NCI-H1436 (cell line): ENCODE results near the gene FMNL1.

ENCODE experiments used
- DNase-seq: peaks from one replicate; lab custom pipeline; 2025; lab: John Stamatoyannopoulos, UW

The FMNL1 gene

GRCh38 chr17:45284176-45285140, 62.8 kb downstream of the FMNL1 start:
- no peak for DNase-seq

DNA sequence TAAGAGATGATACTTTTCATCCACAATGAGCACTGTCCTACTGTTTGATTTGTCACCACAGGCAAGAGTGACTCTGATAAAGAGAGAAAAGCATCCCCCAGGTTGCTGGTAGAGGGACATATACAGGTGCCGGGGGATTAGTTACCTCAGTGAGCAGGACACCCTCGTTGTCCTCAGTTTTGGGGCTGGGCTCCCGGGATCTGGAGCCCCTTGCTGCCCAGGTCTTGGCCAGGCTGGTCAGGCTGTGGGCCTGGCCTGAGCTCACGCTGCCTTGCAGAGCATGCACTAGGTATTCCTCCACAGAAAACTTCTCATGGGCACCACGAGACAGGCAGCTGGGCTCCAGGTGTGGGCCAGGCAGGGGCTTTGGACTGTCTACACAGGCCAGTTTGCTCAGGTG, 64.6 kb downstream of the FMNL1 start:
- DNase-seq, result no peak

DNA sequence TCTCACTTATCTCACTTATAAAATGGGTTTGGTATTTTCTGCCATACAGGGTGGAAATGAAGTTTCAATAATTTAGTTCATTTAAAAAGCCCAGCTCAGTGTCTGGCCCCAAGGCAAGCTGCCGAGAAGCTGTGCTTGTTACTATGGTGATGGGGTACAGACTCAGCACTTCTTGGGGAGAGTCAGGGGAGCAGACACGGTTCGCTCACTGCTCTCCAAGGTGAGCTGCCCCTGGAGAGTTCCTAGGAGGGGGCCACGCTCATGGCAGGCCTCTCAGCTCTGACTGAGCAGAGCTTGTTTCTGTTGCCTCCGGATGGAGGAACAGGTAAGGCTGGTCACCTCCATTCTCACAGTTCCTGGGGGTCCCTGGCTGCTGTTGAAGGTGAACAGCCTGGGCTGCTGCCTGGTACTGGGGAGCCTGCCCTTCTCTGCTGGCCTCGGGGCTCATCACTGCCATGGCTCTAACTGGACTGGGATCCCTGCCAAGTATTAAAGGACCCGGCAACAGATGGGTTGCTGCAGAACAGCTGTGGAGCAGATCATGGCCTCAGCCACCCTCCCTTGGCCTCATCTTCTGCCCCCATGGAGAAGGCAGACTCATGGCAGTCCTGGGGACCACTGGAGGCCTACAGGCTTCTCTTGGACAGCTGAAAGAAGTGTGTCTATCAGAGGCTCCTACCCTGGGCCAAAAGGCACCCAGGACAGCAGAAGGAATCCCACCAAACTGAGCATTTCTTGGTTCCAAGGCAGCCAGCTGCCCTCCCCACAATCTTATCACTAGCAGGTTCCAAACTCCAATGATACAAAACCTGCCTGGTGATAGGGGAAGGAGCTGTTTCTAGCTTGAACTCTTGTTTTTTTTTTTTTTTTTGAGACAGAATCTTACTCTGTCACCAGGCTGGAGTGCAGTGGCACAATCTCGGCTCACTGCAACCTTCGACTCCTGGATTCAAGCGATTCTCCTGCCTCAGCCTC, 66.1 kb downstream of the FMNL1 start:
- DNase-seq, result no peak

- no peak for DNase-seq
Observed at GRCh38 chr17:45288825-45289224, 67.1 kb downstream of the FMNL1 start.

- DNase-seq, result no peak
Observed at GRCh38 chr17:45289301-45290268, 67.9 kb downstream of the FMNL1 start.

GRCh38 chr17:45290269-45290765, 68.6 kb downstream of the FMNL1 start:
- no peak for DNase-seq

DNA sequence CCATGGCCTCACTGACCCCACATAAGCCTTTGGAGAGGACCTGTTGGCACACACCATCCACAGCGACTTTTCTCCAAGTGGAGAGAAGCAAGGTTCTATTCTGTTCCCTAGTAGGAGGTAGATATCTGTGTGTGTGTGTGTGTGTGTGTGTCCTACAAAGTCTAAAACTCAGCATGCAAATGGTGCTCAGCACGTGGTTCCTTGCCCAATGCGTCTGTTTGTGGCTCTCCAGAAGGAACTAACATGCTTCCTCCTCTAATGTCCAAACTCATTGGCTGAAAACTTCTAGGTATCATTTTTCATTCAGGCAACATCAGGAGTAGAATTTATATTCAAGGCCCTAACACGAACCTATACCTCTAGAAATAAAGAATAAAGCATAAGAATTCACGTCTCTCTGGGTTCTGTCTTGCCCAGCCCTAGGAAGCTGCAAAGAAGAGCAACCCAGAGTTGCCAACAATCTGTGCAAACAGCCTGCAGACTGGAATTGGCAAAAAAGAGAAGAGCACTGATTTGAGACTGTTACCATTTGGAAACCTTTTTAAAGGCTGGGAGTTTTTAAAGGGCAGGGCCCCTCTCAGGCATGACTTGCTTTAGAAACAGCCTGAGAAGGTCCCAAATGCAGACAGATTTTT, 69.6 kb downstream of the FMNL1 start:
- no peak for DNase-seq

GRCh38 chr17:45292696-45293412, 71.2 kb downstream of the FMNL1 start:
- DNase-seq, result no peak

DNA sequence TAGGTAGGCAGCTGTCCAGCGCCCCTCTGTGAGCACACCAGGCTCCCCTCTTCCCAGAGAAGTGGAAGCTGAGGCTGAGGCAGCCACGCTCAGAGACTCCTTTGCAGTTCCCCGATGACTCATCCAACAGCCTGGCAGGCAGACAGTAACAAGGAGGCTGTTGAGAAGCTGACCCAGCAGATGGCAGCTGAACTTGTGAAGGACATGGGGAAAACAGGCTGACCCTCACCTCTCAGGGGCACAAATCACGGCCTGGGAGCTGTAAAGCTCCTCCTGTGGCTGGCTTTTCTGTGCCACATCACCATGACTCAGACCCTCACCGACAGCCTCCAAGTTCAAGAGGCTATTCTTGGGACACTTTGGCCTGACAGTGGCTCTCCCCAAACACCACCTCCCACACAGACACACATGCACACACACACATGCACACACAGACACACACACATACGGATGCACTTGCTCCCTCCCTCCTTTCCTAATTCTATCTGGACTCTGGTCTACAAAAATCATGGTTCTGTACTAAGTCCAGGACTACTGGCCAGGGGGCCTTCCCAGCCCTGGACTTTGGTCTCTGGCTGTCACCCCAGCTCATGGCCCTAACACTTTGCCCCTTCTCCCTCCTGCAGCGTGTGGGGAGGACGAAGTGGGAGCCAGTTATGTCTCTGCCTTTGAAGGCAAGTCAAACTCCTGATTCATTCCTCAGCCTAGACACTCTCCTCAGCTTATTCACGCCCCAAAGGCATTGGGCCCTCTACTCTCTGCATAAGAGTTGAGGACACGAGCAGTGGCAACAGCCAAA, 71.9 kb downstream of the FMNL1 start:
- DNase-seq, result no peak

DNA sequence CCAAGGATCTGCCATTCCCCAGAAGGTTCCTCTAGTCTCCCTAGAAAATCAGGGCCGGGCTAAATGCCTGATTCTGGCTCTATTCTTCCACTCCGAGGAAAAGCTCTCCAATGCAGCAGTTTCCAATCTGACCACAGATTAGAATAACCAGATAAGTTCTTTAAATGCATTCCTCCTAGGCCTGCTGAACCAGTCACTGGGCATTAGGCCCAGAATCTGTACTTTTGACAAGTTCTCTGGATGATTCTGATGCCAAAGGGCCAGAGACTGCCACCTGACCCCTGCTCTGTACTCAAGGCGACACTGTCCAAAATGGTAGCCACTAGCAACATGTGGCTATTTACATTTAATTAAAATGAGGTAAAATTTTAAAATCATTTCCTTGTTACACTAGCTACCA, 72.8 kb downstream of the FMNL1 start:
- DNase-seq, result no peak

DNA sequence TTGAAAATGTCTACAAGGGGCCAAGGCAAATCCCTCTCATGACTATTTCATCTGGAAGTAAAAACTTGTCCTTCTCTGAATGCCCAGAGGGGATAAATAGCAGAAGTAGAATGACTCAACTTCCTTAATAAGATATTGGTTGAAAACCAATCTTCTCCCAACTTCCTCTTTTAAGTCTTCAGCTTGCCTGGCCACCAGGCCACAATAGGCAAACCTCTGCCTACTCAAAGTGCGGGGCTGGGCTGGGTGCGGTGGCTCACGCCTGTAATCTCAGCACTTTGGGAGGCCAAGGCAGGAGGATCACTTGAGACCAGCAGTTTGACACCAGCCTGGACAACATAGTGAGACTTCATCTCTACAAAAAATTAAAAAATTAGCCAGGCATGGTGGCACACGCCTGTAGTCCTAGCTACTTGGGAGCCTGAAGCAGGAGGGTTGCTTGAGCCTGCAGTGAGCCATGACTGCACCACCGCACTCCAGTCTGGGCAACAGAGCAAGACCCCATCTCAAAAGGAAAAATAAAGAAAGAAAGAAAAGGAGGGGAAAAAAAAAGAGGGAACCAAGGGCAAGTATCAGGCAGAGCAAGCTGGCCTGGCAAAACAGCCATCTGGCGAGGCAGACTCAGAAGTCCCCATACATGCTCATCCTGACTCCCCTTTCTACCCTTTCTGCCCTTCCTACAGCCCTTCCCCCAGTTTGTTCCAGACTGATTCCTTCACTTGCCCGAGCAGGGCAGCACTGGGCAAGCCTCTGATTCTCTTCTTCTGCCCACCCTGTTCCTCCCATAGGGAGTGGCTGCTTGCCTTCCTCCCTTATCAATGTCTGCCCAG, 74.5 kb downstream of the FMNL1 start:
- no peak for DNase-seq

- no peak for DNase-seq
Observed at GRCh38 chr17:45296833-45297124, 75.1 kb downstream of the FMNL1 start.
